Measurements from ENCODE around the gene TRIO. TPM values are rescaled to one million over a fixed set of nuclear protein-coding genes. Genes with fewer than 3 reads are reported as not detected.
A peak's percentile ranks its signal among the peaks of the same experiment; 100 is the strongest.
"Not testable (repeated sequence)": the region's sequence is repeated elsewhere in the genome, so short reads cannot be mapped to it uniquely, and the experiment has no call there.

Gene TRIO
- polyA plus RNA-seq, 3 donors, result 83.4 to 102 (median 96.1) TPM

GRCh38 chr5:14202462-14202861, 59.3 kb downstream of the TRIO start:
- no peak for DNase-seq (ENCODE audit: low read depth in 3 of 3, low spot score in 2 of 3)

DNA sequence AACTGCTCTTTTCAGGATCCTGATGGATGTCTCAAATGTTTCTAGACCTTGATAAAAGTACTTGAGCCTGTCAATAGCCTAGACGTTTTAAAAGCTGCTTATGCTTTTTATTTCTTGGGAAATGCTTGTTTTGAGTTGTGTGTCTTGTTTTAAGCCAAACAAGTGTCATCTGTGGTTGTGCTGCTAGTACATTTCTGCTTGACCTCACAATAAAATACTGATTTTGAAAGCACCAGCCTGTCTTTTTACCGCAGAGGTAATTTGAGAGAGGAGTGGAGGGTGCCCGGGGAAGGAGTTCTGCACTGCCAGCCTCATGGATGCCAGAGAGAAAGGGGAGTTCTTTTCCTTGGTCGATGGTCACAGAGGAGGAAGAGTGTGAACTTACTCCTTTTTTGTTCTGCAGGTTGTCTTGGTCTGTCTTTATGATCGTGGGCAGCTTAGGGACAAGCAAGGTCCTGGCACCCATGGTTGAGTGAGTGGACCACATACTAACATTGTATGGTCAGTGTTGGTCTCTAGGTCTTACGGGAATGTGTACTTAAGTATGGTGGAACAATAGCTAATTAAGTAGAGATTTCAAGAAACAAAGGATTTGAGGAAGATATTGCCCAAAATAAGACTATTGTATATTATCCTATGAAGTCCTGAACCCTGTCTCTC, 61.0 kb downstream of the TRIO start:
- no peak for DNase-seq (ENCODE audit: low read depth in 3 of 3, low spot score in 2 of 3)

GRCh38 chr5:14204785-14205321, 61.7 kb downstream of the TRIO start:
- peak in 2 of 3 donors; percentile 19 to 21 for DNase-seq (ENCODE audit: low read depth in 3 of 3, low spot score in 2 of 3)

DNA sequence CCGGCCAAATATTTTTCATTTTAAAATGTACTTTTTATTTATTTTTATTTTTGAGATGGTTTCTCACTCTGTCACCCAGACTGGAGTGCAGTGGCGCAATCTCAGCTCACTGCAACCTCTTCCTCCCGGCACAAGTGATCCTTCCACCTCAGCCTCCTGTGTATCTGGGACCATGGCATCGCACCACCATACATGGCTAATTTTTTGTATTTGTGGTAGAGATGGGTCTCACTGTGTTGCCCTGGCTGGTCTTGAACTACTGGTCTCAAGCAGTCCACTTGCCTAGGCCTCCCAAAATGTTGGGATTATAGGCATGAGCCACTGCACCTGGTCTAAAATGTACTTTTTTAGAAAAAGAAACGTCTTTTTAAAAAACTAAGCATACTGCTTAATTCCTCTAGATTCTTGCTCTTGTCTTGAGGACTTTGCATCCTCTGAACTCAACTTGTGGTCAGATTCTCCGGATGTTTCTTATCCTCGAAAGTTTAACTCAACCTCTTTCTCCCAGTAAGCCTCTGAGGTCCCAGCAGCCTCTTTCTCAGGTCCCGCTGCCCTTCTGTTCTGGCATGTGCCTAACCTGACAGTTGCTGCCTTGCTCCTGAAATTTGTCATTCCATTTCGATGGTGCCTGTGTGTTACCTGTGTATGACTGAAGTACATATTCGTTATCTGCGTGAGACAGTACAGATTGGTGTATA, 63.0 kb downstream of the TRIO start:
- DNase-seq (ENCODE audit: low read depth in 3 of 3, low spot score in 2 of 3), result no peak

DNA sequence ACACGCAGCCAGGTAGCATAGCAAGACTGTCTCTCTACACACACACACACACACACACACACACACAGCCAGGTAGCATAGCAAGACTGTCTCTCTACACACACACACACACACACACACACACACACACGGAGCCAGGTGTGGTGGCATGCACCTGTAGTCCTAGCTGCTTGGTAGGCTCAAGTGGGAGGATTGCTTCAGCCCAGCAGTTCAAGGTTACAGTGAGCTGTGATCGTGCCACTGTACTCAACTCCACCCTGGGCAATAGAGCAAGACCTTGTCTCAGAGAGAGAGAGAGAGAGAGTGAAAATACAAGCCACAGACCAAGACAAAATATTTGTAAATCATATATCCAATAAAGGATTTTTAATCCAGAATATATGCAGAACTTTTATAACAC, 64.3 kb downstream of the TRIO start:
- not testable (repeated sequence) for DNase-seq (ENCODE audit: low read depth in 3 of 3, low spot score in 2 of 3)

GRCh38 chr5:14208071-14209021, 65.2 kb downstream of the TRIO start:
- DNase-seq (ENCODE audit: low read depth in 3 of 3, low spot score in 2 of 3), result no peak

DNA sequence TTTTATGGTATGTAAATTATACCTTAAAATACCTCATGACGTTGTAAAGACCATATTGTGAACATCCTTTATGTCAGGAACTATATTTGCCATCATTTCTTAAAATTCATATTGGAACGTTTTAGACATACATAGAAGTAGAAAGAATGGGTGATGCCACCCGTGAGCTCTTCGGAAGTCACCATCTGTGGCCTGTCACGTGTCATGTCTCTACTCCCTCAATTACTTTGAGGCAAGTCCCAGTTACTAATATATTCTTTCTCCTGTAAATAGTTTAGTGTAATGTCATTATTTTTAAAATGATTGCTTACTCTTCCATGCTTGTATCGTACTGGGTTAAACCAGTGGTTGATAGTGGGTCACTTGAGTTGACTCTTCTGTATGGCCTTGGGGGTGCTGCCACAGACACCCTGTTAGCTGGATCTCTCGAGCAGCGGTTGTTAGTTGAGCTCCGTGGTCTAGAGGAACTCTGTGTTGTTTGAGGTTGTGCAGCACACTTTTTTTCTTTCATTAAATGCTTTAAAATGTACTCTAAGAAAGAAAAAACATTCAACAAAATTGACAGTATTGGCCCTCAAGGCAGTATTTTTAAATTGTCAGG, 66.2 kb downstream of the TRIO start:
- no peak for DNase-seq (ENCODE audit: low read depth in 3 of 3, low spot score in 2 of 3)

- DNase-seq (ENCODE audit: low read depth in 3 of 3, low spot score in 2 of 3), result no peak
These were observed 66.7 kb downstream of the TRIO start for GRCh38 chr5:14209836-14210235.

GRCh38 chr5:14210729-14211128, 67.6 kb downstream of the TRIO start:
- no peak for DNase-seq (ENCODE audit: low read depth in 3 of 3, low spot score in 2 of 3)

- DNase-seq (ENCODE audit: low read depth in 3 of 3, low spot score in 2 of 3), result no peak
These were observed 69.0 kb downstream of the TRIO start for GRCh38 chr5:14211818-14212803.

- no peak for DNase-seq (ENCODE audit: low read depth in 3 of 3, low spot score in 2 of 3)
These were observed 69.7 kb downstream of the TRIO start for GRCh38 chr5:14212838-14213237.

DNA sequence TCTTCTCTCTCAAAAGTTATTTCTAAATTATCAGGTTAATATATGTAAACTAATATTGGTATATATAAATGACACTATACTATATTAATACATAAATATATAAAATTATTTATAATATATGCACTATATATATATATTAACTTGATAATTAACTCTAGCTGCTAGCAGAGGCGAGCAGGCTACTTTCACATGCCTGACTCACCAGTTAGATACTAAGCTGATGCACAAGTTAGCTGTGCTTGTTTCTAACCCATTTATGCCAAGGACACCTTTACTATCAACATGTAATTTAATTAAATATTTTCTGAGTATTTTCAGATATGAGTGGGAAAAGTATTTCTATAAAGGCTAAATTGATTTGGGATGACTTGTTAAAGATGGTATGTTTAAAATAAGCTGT, 70.1 kb downstream of the TRIO start:
- no peak for DNase-seq (ENCODE audit: low read depth in 3 of 3, low spot score in 2 of 3)

- no peak for DNase-seq (ENCODE audit: low read depth in 3 of 3, low spot score in 2 of 3)
These were observed 70.9 kb downstream of the TRIO start for GRCh38 chr5:14213813-14214585.

DNA sequence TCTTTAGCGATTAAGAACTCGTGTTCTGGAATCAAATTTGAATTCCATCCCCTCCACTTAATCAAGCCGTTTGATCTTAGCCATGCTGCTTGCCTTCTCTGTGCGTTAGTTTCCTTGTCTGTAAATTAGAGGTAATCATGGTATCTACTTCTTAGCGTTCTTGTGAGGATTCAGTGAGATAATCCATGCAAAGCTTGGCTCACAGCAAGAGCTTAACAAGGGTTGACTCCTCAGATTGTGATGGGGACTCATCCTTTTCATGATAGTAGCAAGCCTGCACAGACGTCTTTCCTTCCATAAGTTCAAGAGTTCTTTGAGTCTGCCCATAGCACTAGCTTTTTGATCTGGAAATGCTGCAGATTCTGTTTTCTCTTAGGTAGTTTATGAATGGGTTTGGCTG, 72.8 kb downstream of the TRIO start:
- no peak for DNase-seq (ENCODE audit: low read depth in 3 of 3, low spot score in 2 of 3)

- DNase-seq (ENCODE audit: low read depth in 3 of 3, low spot score in 2 of 3), result no peak
These were observed 73.2 kb downstream of the TRIO start for GRCh38 chr5:14216372-14216771.

- no peak for DNase-seq (ENCODE audit: low read depth in 3 of 3, low spot score in 2 of 3)
These were observed 73.8 kb downstream of the TRIO start for GRCh38 chr5:14216902-14217301.

DNA sequence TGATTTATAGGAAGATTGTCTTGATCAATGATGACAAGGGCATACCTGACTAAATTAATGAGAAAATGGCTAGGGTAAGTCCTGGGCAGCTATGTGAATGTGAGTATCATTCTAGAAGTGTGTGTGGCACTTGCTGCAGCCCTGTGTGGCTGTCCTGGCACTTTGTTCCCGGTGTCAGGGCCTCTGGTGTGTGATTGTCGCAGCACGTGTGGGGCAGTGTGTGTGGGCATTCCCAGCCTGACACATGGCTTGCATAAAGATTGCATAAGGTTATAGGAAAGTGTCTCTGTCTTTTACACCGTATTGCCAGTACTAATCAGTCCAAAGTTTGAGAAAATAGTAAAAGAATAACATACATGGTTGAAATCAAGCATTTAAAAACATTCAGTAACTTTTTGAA, 74.4 kb downstream of the TRIO start:
- DNase-seq (ENCODE audit: low read depth in 3 of 3, low spot score in 2 of 3), result no peak

DNA sequence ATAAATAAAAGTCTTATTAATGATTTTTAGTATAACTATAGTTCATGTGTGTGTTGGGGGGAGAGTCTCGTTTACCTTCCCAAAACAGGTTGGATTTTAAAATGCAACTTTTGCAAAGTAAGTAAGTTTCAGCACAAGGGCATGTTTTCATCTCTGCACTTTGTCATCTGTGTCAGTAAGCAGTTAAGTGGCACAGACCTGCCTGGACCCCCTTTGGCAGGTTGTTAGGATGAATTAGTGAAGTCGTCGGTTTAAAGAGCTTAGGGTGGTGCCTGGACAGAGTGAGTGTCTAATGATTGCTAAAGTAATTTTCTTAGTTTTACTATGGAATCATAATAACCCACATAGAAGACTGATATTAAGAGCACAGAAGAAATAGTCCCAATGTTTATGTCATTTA, 74.9 kb downstream of the TRIO start:
- no peak for DNase-seq (ENCODE audit: low read depth in 3 of 3, low spot score in 2 of 3)

DNA sequence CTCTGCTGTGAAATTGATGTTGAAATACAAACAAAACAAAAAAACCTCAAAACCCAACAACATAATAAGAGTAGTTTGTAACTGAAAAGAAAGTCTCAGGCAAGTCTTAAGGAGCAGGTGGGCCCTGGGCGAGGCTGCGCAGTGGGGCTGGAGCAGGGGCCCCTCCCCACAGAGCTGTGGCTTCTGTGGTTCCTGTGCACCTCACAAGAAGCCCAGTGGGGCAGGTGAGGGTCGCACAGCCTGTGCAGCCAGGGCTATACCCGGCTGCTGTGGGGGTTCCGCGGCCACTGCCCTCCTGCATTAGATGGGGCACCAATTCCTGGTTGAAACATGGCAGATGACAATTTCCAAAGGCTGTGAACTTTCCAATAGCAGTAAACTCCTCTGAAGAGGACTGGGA, 75.3 kb downstream of the TRIO start:
- DNase-seq (ENCODE audit: low read depth in 3 of 3, low spot score in 2 of 3), result no peak
